A549 (cell line): Measurements from ENCODE around the gene GNAL.

ENCODE experiments used
- CTCF ChIP-seq: fragments of >200 bp; sonication (Bioruptor Twin); formaldehyde crosslinking; IDR thresholded peaks from 3 replicates; pipeline ENCODE4 v1.5.1; 2016
- EHMT2 ChIP-seq: fragments of 200-600 bp; sonication (generic); IDR thresholded peaks from 2 replicates; pipeline ENCODE4 v1.6.1; 2016; ENCODE audit warnings: antibody characterized with exemption, low read depth, mild to moderate bottlenecking, moderate library complexity
- JUN ChIP-seq, 2 experiments: fragments of >200 bp; sonication (Bioruptor Twin); formaldehyde crosslinking; IDR thresholded peaks; 2 replicates in 1 of 2; 3 replicates in 1 of 2; pipeline ENCODE4 v1.6.1; 2016 to 2017
- RARB ChIP-seq: fragments of 250-450 bp; sonication (Bioruptor Pico); IDR thresholded peaks from 2 replicates; pipeline ENCODE4 v1.8.0; 2021; ENCODE audit warnings: mild to moderate bottlenecking, moderate library complexity
- REST ChIP-seq: fragments of 200-600 bp; sonication (generic); IDR thresholded peaks from 2 replicates; pipeline ENCODE4 v1.6.1; 2016; ENCODE audit warnings: antibody characterized with exemption, mild to moderate bottlenecking, moderate library complexity
- USF2 ChIP-seq: fragments of 450-650 bp; IDR thresholded peaks from 2 replicates; pipeline ENCODE4 v1.6.1; 2014; ENCODE audit warnings: antibody characterized with exemption

- no peak for TF ChIP-seq CTCF
- TF ChIP-seq EHMT2 = no peak
- TF ChIP-seq REST = no peak
- no peak for TF ChIP-seq RARB (CRISPR knock-in tag)
- no peak for TF ChIP-seq JUN (IDR thresholded peaks at IDR 0.05)
- no peak for TF ChIP-seq USF2
These were observed 58.2 kb downstream of the GNAL start for GRCh38 chr18:11747286-11747685.
